Mesenchymal stem cell (in vitro differentiated cells and primary cell): ENCODE measurements around the gene IGFBP4.

ENCODE experiments used
- DNase-seq: peaks from one replicate; pipeline ENCODE4 v3.0.0-alpha.2; 2013
- H2AFZ ChIP-seq: one replicate; pipeline ENCODE4 v1.6.1; 2013; ENCODE audit warnings: low read depth, mild to moderate bottlenecking, control low read depth, inconsistent platforms, low read length, moderate library complexity
- H2AK5ac ChIP-seq: 2 replicates; pipeline ENCODE4 v1.6.1; 2013; ENCODE audit warnings: low read length, moderate library complexity, mild to moderate bottlenecking, inconsistent platforms; ENCODE audit not compliant: severe bottlenecking
- H2BK120ac ChIP-seq: one replicate; pipeline ENCODE4 v1.6.1; 2013; ENCODE audit warnings: low read depth, mild to moderate bottlenecking, inconsistent platforms, low read length, moderate library complexity
- H2BK12ac ChIP-seq, 2 experiments: one replicate each; pipeline ENCODE4 v1.6.1; 2013; ENCODE audit warnings: inconsistent platforms in 2 of 2, low read length in 2 of 2, mild to moderate bottlenecking in 2 of 2, moderate library complexity in 2 of 2, control low read depth in 1 of 2
- H2BK15ac ChIP-seq: one replicate; pipeline ENCODE4 v1.6.1; 2013; ENCODE audit warnings: mild to moderate bottlenecking, low read depth, inconsistent platforms; ENCODE audit not compliant: poor library complexity, severe bottlenecking
- H2BK5ac ChIP-seq: 2 replicates; pipeline ENCODE4 v1.6.1; 2013; ENCODE audit warnings: low read depth, mild to moderate bottlenecking, low read length, control low read depth, inconsistent platforms; ENCODE audit not compliant: poor library complexity, severe bottlenecking
- H3K14ac ChIP-seq, 2 experiments: one replicate each; pipeline ENCODE4 v1.6.1; 2013; ENCODE audit warnings: inconsistent platforms in 2 of 2, low read length in 2 of 2, control low read depth in 1 of 2, mild to moderate bottlenecking in 1 of 2, moderate library complexity in 1 of 2
- H3K18ac ChIP-seq, 2 experiments: one replicate each; pipeline ENCODE4 v1.6.1; 2013; ENCODE audit warnings: inconsistent platforms in 2 of 2, low read length in 2 of 2, control low read depth in 1 of 2, low read depth in 1 of 2, mild to moderate bottlenecking in 1 of 2
- H3K23ac ChIP-seq, 2 experiments: one replicate each; pipeline ENCODE4 v1.6.1; 2013; ENCODE audit warnings: inconsistent platforms in 2 of 2, low read length in 2 of 2, mild to moderate bottlenecking in 2 of 2, moderate library complexity in 2 of 2, control low read depth in 1 of 2
- H3K27ac ChIP-seq: 2 replicates; pipeline ENCODE4 v1.5.1; 2013; ENCODE audit warnings: mild to moderate bottlenecking, moderate library complexity, low read length, control low read depth, inconsistent platforms; ENCODE audit not compliant: poor library complexity, severe bottlenecking
- H3K27me3 ChIP-seq, 2 experiments: 2 replicates each; pipeline versions ENCODE4 v1.6.1 to v1.7.0; 2013; ENCODE audit warnings: low read length in 2 of 2, mild to moderate bottlenecking in 2 of 2, moderate library complexity in 2 of 2, control low read depth in 1 of 2, inconsistent platforms in 1 of 2; ENCODE audit not compliant: control insufficient read depth in 1 of 2, insufficient read depth in 1 of 2
- H3K36me3 ChIP-seq, 2 experiments: 2 replicates each; pipeline versions ENCODE4 v1.6.1 to v1.7.0; 2013; ENCODE audit warnings: low read length in 2 of 2, control low read depth in 1 of 2, inconsistent platforms in 1 of 2, low read depth in 1 of 2, mild to moderate bottlenecking in 1 of 2; ENCODE audit not compliant: insufficient read depth in 2 of 2, control insufficient read depth in 1 of 2
- H3K4ac ChIP-seq, 2 experiments: one replicate each; pipeline ENCODE4 v1.6.1; 2013; ENCODE audit warnings: inconsistent platforms in 2 of 2, low read length in 2 of 2, mild to moderate bottlenecking in 2 of 2, moderate library complexity in 2 of 2, control low read depth in 1 of 2, low read depth in 1 of 2
- H3K4me1 ChIP-seq: 2 replicates; pipeline ENCODE4 v1.6.1; 2013; ENCODE audit warnings: low read depth, low read length, control low read depth; ENCODE audit not compliant: control insufficient read depth, insufficient read depth
- H3K4me2 ChIP-seq: 2 replicates; pipeline ENCODE4 v1.6.1; 2013; ENCODE audit warnings: low read length, mild to moderate bottlenecking, inconsistent platforms; ENCODE audit not compliant: poor library complexity, severe bottlenecking
- H3K4me3 ChIP-seq, 2 experiments: 2 replicates each; pipeline versions ENCODE4 v1.5.1 to v1.7.0; 2013; ENCODE audit warnings: low read length in 2 of 2, mild to moderate bottlenecking in 2 of 2, control low read depth in 1 of 2, low read depth in 1 of 2; ENCODE audit not compliant: insufficient read depth in 1 of 2
- H3K79me1 ChIP-seq: replicated peaks from 2 replicates; pipeline ENCODE4 v1.6.1; 2013; ENCODE audit warnings: mild to moderate bottlenecking, control low read depth, low read length, inconsistent platforms; ENCODE audit not compliant: poor library complexity, severe bottlenecking
- H3K9ac ChIP-seq: 2 replicates; pipeline ENCODE4 v1.7.0; 2013; ENCODE audit warnings: mild to moderate bottlenecking, low read length, moderate library complexity
- H3K9me3 ChIP-seq: 2 replicates; pipeline ENCODE4 v1.7.0; 2013; ENCODE audit warnings: mild to moderate bottlenecking, low read length; ENCODE audit not compliant: control insufficient read depth
- H4K8ac ChIP-seq: one replicate; pipeline ENCODE4 v1.6.1; 2013; ENCODE audit warnings: inconsistent platforms, mild to moderate bottlenecking, low read length, moderate library complexity
- H4K91ac ChIP-seq: one replicate; pipeline ENCODE4 v1.6.1; 2013; ENCODE audit warnings: mild to moderate bottlenecking, low read length, inconsistent platforms
- WGBS: methylation state at CpG from one replicate; pipeline ENCODE4 v1.1.7; 2013; ENCODE audit warnings: mixed read lengths; 5-methylcytosine and 5-hydroxymethylcytosine counted together

The IGFBP4 gene

DNA sequence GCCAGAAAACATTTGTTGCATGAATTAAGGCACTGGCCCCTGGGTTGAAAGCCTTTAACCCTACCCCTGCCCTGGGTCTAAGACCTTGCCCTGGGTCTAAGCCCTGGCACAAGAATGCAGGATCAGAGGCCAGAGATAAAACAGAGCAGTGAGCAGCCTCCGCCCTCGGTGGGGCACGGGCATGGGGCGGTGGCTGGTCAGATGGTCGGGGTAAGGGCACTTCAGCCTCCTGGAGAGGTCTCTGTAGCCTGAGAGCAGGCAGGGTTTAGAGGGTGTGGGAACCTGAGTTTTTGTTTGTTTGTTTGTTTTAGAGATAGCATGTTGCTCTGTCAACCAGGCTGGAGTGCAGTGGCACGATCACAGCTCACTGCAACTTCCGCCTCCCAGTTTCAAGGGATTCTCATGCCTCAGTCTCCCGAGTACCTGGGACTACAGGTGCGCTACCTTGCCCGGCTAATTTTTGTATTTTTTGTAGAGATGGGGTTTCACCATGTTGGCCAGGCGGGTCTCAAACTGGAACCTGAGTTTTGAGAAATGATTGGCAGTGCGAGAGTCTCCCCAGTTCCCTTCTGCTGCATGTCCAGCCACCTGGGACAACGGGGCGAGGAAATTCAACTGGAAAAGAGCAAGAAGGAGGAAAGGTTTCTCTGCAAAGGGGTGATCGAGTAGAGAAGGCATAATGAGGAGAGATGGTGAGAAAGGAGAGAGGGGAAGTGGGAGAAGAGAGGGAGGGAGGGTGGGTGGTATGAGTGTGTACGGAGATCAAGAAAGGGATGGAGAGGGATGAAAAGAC, 30.5 kb downstream of the IGFBP4 start:
- Histone ChIP-seq H2BK12ac (peak overlapping the region in 1 of 2 experiments; percentile 23), H2AK5ac (no peak overlapping the region), H2BK120ac (no peak overlapping the region), H3K27ac (no peak overlapping the region), H2BK15ac (no peak overlapping the region), H3K36me3 (no peaks in the 10 kb centered on the region), H4K91ac (no peak overlapping the region), H3K23ac (no peak overlapping the region), H3K4me3 (no peak overlapping the region), H3K9me3 (no peaks in the 10 kb centered on the region), H3K14ac (no peak overlapping the region), H2BK5ac (no peak overlapping the region), H3K9ac (no peak overlapping the region), H3K4me2 (no peak overlapping the region), H3K79me1 (no peaks in the 10 kb centered on the region), H2AFZ (no peak overlapping the region), H3K4ac (no peak overlapping the region), H4K8ac (no peak overlapping the region), H3K18ac (no peak overlapping the region), H3K27me3 (no peaks in the 10 kb centered on the region), H3K4me1 (peaks cover 19% of the 10 kb centered on the region)
- no peak for DNase-seq
- WGBS: 80% methylated on average over 16 of the region's 16 CpGs

GRCh38 chr17:40474419-40475002, 31.3 kb downstream of the IGFBP4 start:
- H2BK120ac ChIP-seq: no peak overlapping the region
- H4K8ac ChIP-seq: peak overlapping the region; percentile 74
- H3K36me3 ChIP-seq: no peaks in the 10 kb centered on the region
- H3K4me2 ChIP-seq: no peak overlapping the region
- H3K9me3 ChIP-seq: no peaks in the 10 kb centered on the region
- peak overlapping the region; percentile 43 for H4K91ac ChIP-seq
- no peak overlapping the region for H2BK5ac ChIP-seq
- H3K4ac ChIP-seq: no peak overlapping the region
- no peak overlapping the region for H3K23ac ChIP-seq
- no peak overlapping the region for H2AFZ ChIP-seq
- no peak overlapping the region for H3K14ac ChIP-seq
- no peaks in the 10 kb centered on the region for H3K27me3 ChIP-seq
- peak overlapping the region in 1 of 2 experiments; percentile 1 for H3K18ac ChIP-seq
- H2BK15ac ChIP-seq: no peak overlapping the region
- peak overlapping the region; percentile 23 to 59 for H2BK12ac ChIP-seq
- 72% methylated on average over 8 of the region's 9 CpGs for WGBS
- no peak for DNase-seq
- H3K9ac ChIP-seq: no peak overlapping the region
- H3K4me3 ChIP-seq: no peak overlapping the region
- peak overlapping the region; percentile 1 for H3K27ac ChIP-seq
- no peak overlapping the region for H2AK5ac ChIP-seq
- H3K4me1 ChIP-seq: peaks cover 19% of the 10 kb centered on the region
- no peaks in the 10 kb centered on the region for H3K79me1 ChIP-seq

- H3K4ac ChIP-seq: peak overlapping the region; percentile 63 to 85
- H3K36me3 ChIP-seq: no peaks in the 10 kb centered on the region
- WGBS: 97% methylated on average over 18 of the region's 18 CpGs
- peak overlapping the region; percentile 94 for H4K8ac ChIP-seq
- H3K27me3 ChIP-seq: no peaks in the 10 kb centered on the region
- peak overlapping the region; percentile 90 for H2BK15ac ChIP-seq
- no peak overlapping the region for H2BK5ac ChIP-seq
- no peak overlapping the region for H3K23ac ChIP-seq
- peak overlapping the region; percentile 72 for H3K9ac ChIP-seq
- H4K91ac ChIP-seq: peak overlapping the region; percentile 90
- H3K4me3 ChIP-seq: no peak overlapping the region
- H2AFZ ChIP-seq: peak overlapping the region; percentile 68
- no peaks in the 10 kb centered on the region for H3K79me1 ChIP-seq
- no peak overlapping the region for H3K4me2 ChIP-seq
- peaks cover 19% of the 10 kb centered on the region for H3K4me1 ChIP-seq
- H2BK12ac ChIP-seq: peak overlapping the region; percentile 82 to 88
- no peak for DNase-seq
- H3K27ac ChIP-seq: peak overlapping the region; percentile 11
- peak overlapping the region in 1 of 2 experiments; percentile 3 for H3K14ac ChIP-seq
- peak overlapping the region; percentile 1 for H2AK5ac ChIP-seq
- H3K18ac ChIP-seq: peak overlapping the region; percentile 72 to 91
- H2BK120ac ChIP-seq: peak overlapping the region; percentile 50
- no peaks in the 10 kb centered on the region for H3K9me3 ChIP-seq
Observed at GRCh38 chr17:40475234-40475908, 32.1 kb downstream of the IGFBP4 start.

DNA sequence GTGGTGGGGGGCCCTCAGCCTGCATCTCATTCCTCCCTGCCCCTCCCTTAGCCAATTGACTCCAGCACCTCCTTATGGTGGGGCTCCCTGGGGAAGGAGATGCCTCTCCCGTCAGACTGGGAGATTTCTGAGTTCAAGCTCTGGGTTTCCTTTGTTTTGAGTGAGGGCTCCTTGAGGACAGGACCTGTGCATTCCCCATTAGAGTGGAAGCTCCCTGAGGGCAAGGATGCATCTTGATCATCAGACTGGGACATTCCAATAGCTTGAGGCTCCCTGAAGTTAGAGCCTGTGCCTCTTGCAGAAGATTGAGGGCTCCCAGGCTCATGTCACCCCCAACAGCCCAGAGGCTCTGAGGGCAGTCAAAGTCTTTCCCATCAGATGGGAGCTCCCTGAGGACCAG, 34.5 kb downstream of the IGFBP4 start:
- Histone ChIP-seq H2BK12ac (no peak overlapping the region), H3K27ac (no peak overlapping the region), H3K79me1 (no peaks in the 10 kb centered on the region), H3K23ac (no peak overlapping the region), H2BK120ac (no peak overlapping the region), H3K4me1 (peaks cover 11% of the 10 kb centered on the region), H3K9me3 (no peaks in the 10 kb centered on the region), H3K4me3 (no peak overlapping the region), H2AFZ (no peak overlapping the region), H2AK5ac (no peak overlapping the region), H2BK5ac (no peak overlapping the region), H3K14ac (no peak overlapping the region), H3K27me3 (no peaks in the 10 kb centered on the region), H3K4me2 (no peak overlapping the region), H4K8ac (no peak overlapping the region), H3K36me3 (no peaks in the 10 kb centered on the region), H3K9ac (no peak overlapping the region), H4K91ac (no peak overlapping the region), H3K18ac (no peak overlapping the region), H2BK15ac (no peak overlapping the region), H3K4ac (no peak overlapping the region)
- WGBS: 100% methylated on average over 1 of the region's 1 CpG
- no peak for DNase-seq
